ENCODE results near the gene TGFBI.

The TGFBI gene

DNA sequence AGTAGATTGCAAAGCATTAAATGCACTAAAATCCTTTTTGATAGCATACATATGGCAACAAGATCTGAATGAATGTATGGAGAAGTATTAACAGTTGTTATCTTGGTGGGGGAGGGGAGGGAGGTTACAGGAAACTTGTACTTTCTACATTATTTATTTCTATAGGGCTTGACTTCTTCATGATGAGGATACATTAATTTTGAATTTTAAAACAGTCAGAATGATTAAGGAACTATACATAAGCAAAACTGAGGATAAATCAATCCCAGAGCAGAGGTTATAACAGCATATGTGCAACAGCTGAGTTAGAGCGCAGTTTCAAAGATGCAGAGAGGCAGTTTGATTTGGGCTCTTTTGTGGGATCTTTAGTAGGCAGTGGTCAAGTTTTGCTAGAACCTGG, 80.0 kb downstream of the TGFBI start:
- Histone ChIP-seq H3K27me3 (ENCODE audit: control insufficient read depth in 5 of 5, insufficient read depth in 4 of 5, low read length in 5 of 5) (no peaks in the 10 kb centered on the region), H3K4me1 (ENCODE audit: control insufficient read depth in 5 of 5, insufficient read depth in 5 of 5, low read length in 5 of 5) (peaks cover 3 to 27% (median 16%) of the 10 kb centered on the region in 5 donors), H3K36me3 (ENCODE audit: control insufficient read depth in 5 of 5, insufficient read depth in 5 of 5, low read length in 5 of 5) (no peaks in the 10 kb centered on the region), H3K9me3 (ENCODE audit: control insufficient read depth in 5 of 5, low read length in 5 of 5) (no peaks in the 10 kb centered on the region), H3K27ac (ENCODE audit: low read depth, low read length) (no peak overlapping the region), H3K9ac (ENCODE audit: low read length in 5 of 5) (no peak overlapping the region), H3K4me3 (ENCODE audit: low read depth in 1 of 5, low read length in 5 of 5) (no peak overlapping the region)

DNA sequence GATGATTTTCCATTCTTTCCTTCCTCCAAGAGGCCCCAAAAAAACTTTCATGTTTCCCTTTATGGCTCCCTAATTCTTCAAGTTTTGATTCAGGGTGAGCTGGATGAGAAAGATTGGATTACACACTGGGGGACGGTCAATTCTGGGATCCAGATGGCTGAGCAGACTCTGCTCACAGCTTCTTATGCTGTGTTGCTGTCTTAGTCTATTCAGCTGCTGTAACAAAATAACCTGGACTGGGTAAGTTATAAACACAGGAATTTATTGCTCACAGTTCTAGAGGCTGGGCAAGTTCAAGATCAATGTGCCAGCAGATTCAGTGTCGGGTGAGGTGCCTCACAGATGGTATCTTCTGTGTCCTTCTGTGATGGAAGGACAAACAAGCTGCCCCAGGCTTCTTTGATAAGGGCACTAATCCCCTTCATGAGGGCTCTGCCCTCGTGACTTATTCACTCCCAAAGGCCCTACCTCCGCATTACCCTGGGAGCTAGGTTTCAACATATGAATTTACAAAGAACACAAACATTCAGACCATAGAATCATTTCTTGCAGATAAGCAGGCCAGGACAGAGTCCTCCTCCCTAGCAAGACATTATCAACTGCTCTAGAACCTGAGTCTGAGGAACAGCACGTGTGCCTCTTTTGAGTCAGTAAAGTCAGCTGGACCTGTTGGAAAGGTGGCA, 80.8 kb downstream of the TGFBI start:
- Histone ChIP-seq H3K4me3 (ENCODE audit: low read depth in 1 of 5, low read length in 5 of 5) (no peak overlapping the region), H3K9me3 (ENCODE audit: control insufficient read depth in 5 of 5, low read length in 5 of 5) (no peaks in the 10 kb centered on the region), H3K27me3 (ENCODE audit: control insufficient read depth in 5 of 5, insufficient read depth in 4 of 5, low read length in 5 of 5) (no peaks in the 10 kb centered on the region), H3K27ac (ENCODE audit: low read depth, low read length) (no peak overlapping the region), H3K9ac (ENCODE audit: low read length in 5 of 5) (no peak overlapping the region), H3K4me1 (ENCODE audit: control insufficient read depth in 5 of 5, insufficient read depth in 5 of 5, low read length in 5 of 5) (peaks cover 0 to 19% (median 8%) of the 10 kb centered on the region in 5 donors), H3K36me3 (ENCODE audit: control insufficient read depth in 5 of 5, insufficient read depth in 5 of 5, low read length in 5 of 5) (no peaks in the 10 kb centered on the region)
